DMS114 treated with DMSO at 0.1 percent for 48 hours (cell line): ENCODE data around the gene MARCHF2.

ENCODE experiments used
- DNase-seq: peaks from one replicate; lab custom pipeline; 2025; ENCODE audit not compliant: unreplicated experiment; lab: John Stamatoyannopoulos, UW

Gene MARCHF2

GRCh38 chr19:8473648-8474476 is 60.8 kb downstream of the MARCHF2 start:
- DNase-seq = no peak

GRCh38 chr19:8475005-8475404 is 61.9 kb downstream of the MARCHF2 start:
- DNase-seq = no peak

GRCh38 chr19:8476524-8476923 is 63.4 kb downstream of the MARCHF2 start:
- DNase-seq = no peak

- no peak for DNase-seq
Measured at GRCh38 chr19:8477889-8478288, 64.8 kb downstream of the MARCHF2 start.

GRCh38 chr19:8478598-8478997 is 65.5 kb downstream of the MARCHF2 start:
- no peak for DNase-seq

GRCh38 chr19:8481201-8481600 is 68.1 kb downstream of the MARCHF2 start:
- no peak for DNase-seq

- DNase-seq = no peak
Measured at GRCh38 chr19:8481616-8482015, 68.5 kb downstream of the MARCHF2 start.

- no peak for DNase-seq
Measured at GRCh38 chr19:8482696-8483095, 69.6 kb downstream of the MARCHF2 start.

- DNase-seq = no peak
Measured at GRCh38 chr19:8483165-8483564, 70.1 kb downstream of the MARCHF2 start.

- no peak for DNase-seq
Measured at GRCh38 chr19:8484331-8484894, 71.3 kb downstream of the MARCHF2 start.

GRCh38 chr19:8485561-8486371 is 72.7 kb downstream of the MARCHF2 start:
- DNase-seq = no peak

GRCh38 chr19:8486661-8487136 is 73.6 kb downstream of the MARCHF2 start:
- no peak for DNase-seq

GRCh38 chr19:8487137-8487851 is 74.2 kb downstream of the MARCHF2 start:
- no peak for DNase-seq

GRCh38 chr19:8488365-8488764 is 75.3 kb downstream of the MARCHF2 start:
- no peak for DNase-seq
